Naive thymus-derived CD8-positive, alpha-beta T cell (primary cell): ENCODE data around the gene PIP5K1B. TPM values are rescaled to one million over a fixed set of nuclear protein-coding genes. Genes with fewer than 3 reads are reported as not detected.

Experiments
- ATAC-seq, 2 donors: fragments of 150-1000 bp; cut with Tn5 transposase in 1 of 2; sonication (Bioruptor Pico), chemical (Tn5 transposase) in 1 of 2; 1 replicate in 1 of 2; 2 replicates in 1 of 2; pipeline ENCODE4 v1.10.0; 2021; ENCODE audit warnings: mild to moderate bottlenecking in 2 of 2, moderate library complexity in 2 of 2
- POLR2A ChIA-PET: fragments of 350-600 bp; sonication (Branson Sonifier 250); formaldehyde crosslinking; loops from one replicate; lab custom pipeline; 2021; ENCODE audit warnings: antibody characterized with exemption; lab: Charles Lee
- DNase-seq, 10 donors: peaks; one replicate each; pipeline versions ENCODE4 v3.0.0 to v3.0.0-alpha.2; 2020 to 2022
- H3K27ac Mint-ChIP-seq, 10 donors: one replicate each; pipeline ENCODE4 v1.8.0; 2020 to 2022; ENCODE audit warnings: mild to moderate bottlenecking in 10 of 10, mixed read lengths in 10 of 10, moderate library complexity in 4 of 10, inconsistent platforms in 1 of 10
- H3K27me3 Mint-ChIP-seq, 5 donors: one replicate each; pipeline ENCODE4 v1.8.0; 2021 to 2022; ENCODE audit warnings: mixed read lengths in 5 of 5
- H3K36me3 Mint-ChIP-seq, 3 donors: one replicate each; pipeline ENCODE4 v1.8.0; 2020 to 2022; ENCODE audit warnings: mixed read lengths in 3 of 3, mild to moderate bottlenecking in 2 of 3, inconsistent platforms in 1 of 3
- H3K4me1 Mint-ChIP-seq, 4 donors: one replicate each; pipeline ENCODE4 v1.8.0; 2021 to 2022; ENCODE audit warnings: mixed read lengths in 4 of 4
- H3K4me3 Mint-ChIP-seq, 10 donors: one replicate each; pipeline ENCODE4 v1.8.0; 2020 to 2022; ENCODE audit warnings: mild to moderate bottlenecking in 10 of 10, mixed read lengths in 10 of 10, moderate library complexity in 6 of 10, inconsistent platforms in 1 of 10
- H3K9me3 Mint-ChIP-seq, 9 donors: one replicate each; pipeline ENCODE4 v1.8.0; 2020 to 2022; ENCODE audit warnings: mixed read lengths in 9 of 9, mild to moderate bottlenecking in 3 of 9, inconsistent platforms in 1 of 9, moderate library complexity in 1 of 9
- polyA plus RNA-seq, 3 donors: library from polyadenylated mRNA; unstranded; fragments of 300-500 nt; fragmentation: Illumina TruSeq; gene quantifications; one replicate each; pipeline ENCODE4 v1.2.3, GENCODE V29; 2021
- total RNA-seq, 8 experiments: library from RNA in 2 of 8; stranded (reverse) in 2 of 8; gene quantifications; one replicate each; pipeline ENCODE4 v1.2.3 and lab custom pipeline; 2021 to 2026

Gene PIP5K1B
- total and polyA plus RNA-seq, 5 experiments from 2014 or later, result 0.18 to 1.2 (median 0.47) TPM; not detected in 2

GRCh38 chr9:68791169-68791568 lies 86.1 kb downstream of the PIP5K1B start:
- Mint-ChIP-seq H3K9me3 (no peaks in the 10 kb centered on the region), H3K27ac (no peak overlapping the region), H3K36me3 (peaks cover 0 to 10% (median 8%) of the 10 kb centered on the region in 3 donors), H3K27me3 (no peaks in the 10 kb centered on the region), H3K4me1 (peaks cover 0 to 5% (median 2%) of the 10 kb centered on the region in 4 donors), H3K4me3 (no peak overlapping the region)
- ATAC-seq (no peak), DNase-seq (no peak)
- POLR2A ChIA-PET, result no interaction called here

GRCh38 chr9:68793605-68794343 lies 88.7 kb downstream of the PIP5K1B start:
- H3K36me3 Mint-ChIP-seq, result no peaks in the 10 kb centered on the region
- no peaks in the 10 kb centered on the region for H3K9me3 Mint-ChIP-seq
- H3K4me3 Mint-ChIP-seq, result no peak overlapping the region
- ATAC-seq (no peak), DNase-seq (no peak)
- POLR2A ChIA-PET, result no interaction called here
- H3K4me1 Mint-ChIP-seq, result peaks cover 0 to 14% (median 4%) of the 10 kb centered on the region in 4 donors
- H3K27me3 Mint-ChIP-seq, result peaks cover 0 to 20% (median 1%) of the 10 kb centered on the region in 5 donors
- H3K27ac Mint-ChIP-seq, result no peak overlapping the region

GRCh38 chr9:68794898-68795297 lies 89.9 kb downstream of the PIP5K1B start:
- Mint-ChIP-seq H3K4me1 (peaks cover 0 to 14% (median 4%) of the 10 kb centered on the region in 4 donors), H3K27ac (no peak overlapping the region), H3K36me3 (no peaks in the 10 kb centered on the region), H3K27me3 (peaks cover 0 to 23% (median 3%) of the 10 kb centered on the region in 5 donors), H3K4me3 (no peak overlapping the region), H3K9me3 (no peaks in the 10 kb centered on the region)
- ATAC-seq (no peak), DNase-seq (no peak)
- POLR2A ChIA-PET, result no interaction called here

GRCh38 chr9:68795411-68795810 lies 90.4 kb downstream of the PIP5K1B start:
- DNase-seq (no peak), ATAC-seq (no peak)
- Mint-ChIP-seq H3K27me3 (peaks cover 0 to 23% (median 3%) of the 10 kb centered on the region in 5 donors), H3K4me3 (no peak overlapping the region), H3K4me1 (peaks cover 0 to 14% (median 4%) of the 10 kb centered on the region in 4 donors), H3K27ac (no peak overlapping the region), H3K9me3 (no peaks in the 10 kb centered on the region), H3K36me3 (no peaks in the 10 kb centered on the region)
- POLR2A ChIA-PET, result no interaction called here

- no peak for DNase-seq
- no peak overlapping the region for H3K27ac Mint-ChIP-seq
- H3K27me3 Mint-ChIP-seq, result peaks cover 0 to 23% (median 5%) of the 10 kb centered on the region in 5 donors
- no peak for ATAC-seq
- no peaks in the 10 kb centered on the region for H3K36me3 Mint-ChIP-seq
- H3K9me3 Mint-ChIP-seq, result no peaks in the 10 kb centered on the region
- POLR2A ChIA-PET, result no interaction called here
- H3K4me3 Mint-ChIP-seq, result no peak overlapping the region
- H3K4me1 Mint-ChIP-seq, result peaks cover 0 to 14% (median 4%) of the 10 kb centered on the region in 4 donors
Measured at GRCh38 chr9:68797116-68797515, 92.1 kb downstream of the PIP5K1B start.

- Mint-ChIP-seq H3K4me1 (peaks cover 0 to 14% (median 4%) of the 10 kb centered on the region in 4 donors), H3K27ac (peak overlapping the region in 1 of 10 donors; percentile 1), H3K36me3 (no peaks in the 10 kb centered on the region), H3K27me3 (peaks cover 0 to 23% (median 5%) of the 10 kb centered on the region in 5 donors), H3K9me3 (no peaks in the 10 kb centered on the region), H3K4me3 (no peak overlapping the region)
- POLR2A ChIA-PET, result no interaction called here
- DNase-seq (no peak), ATAC-seq (no peak)
Measured at GRCh38 chr9:68798423-68798822, 93.4 kb downstream of the PIP5K1B start.

GRCh38 chr9:68800836-68801235 lies 95.8 kb downstream of the PIP5K1B start:
- Mint-ChIP-seq H3K4me1 (peaks cover 0 to 17% (median 4%) of the 10 kb centered on the region in 4 donors), H3K36me3 (no peaks in the 10 kb centered on the region)
- POLR2A ChIA-PET, result no interaction called here

GRCh38 chr9:68802525-68803015 lies 97.5 kb downstream of the PIP5K1B start:
- Mint-ChIP-seq H3K27me3 (peaks cover 0 to 10% (median 1%) of the 10 kb centered on the region in 5 donors), H3K4me1 (peaks cover 0 to 19% (median 5%) of the 10 kb centered on the region in 4 donors), H3K27ac (no peak overlapping the region), H3K9me3 (no peaks in the 10 kb centered on the region), H3K4me3 (no peak overlapping the region), H3K36me3 (no peaks in the 10 kb centered on the region)
- DNase-seq, result no peak
- peak; percentile 17 to 27 for ATAC-seq
- POLR2A ChIA-PET, result no interaction called here

More at GRCh38 chr9:68800836-68801235, 95.8 kb downstream of the PIP5K1B start:
- no peaks in the 10 kb centered on the region for H3K9me3 Mint-ChIP-seq
- H3K27me3 Mint-ChIP-seq, result peaks cover 0 to 23% (median 5%) of the 10 kb centered on the region in 5 donors
- H3K27ac Mint-ChIP-seq, result no peak overlapping the region
- ATAC-seq (no peak), DNase-seq (no peak)
- no peak overlapping the region for H3K4me3 Mint-ChIP-seq

- no peaks in the 10 kb centered on the region for H3K36me3 Mint-ChIP-seq
- peak overlapping the region in 1 of 10 donors; percentile 56 for H3K27ac Mint-ChIP-seq
- no peaks in the 10 kb centered on the region for H3K9me3 Mint-ChIP-seq
- H3K4me3 Mint-ChIP-seq, result no peak overlapping the region
- H3K27me3 Mint-ChIP-seq, result peaks cover 0 to 2% (median 0%) of the 10 kb centered on the region in 5 donors
- ATAC-seq (no peak), DNase-seq (no peak)
- POLR2A ChIA-PET, result interaction anchor here (1.0 kb wide), 1 partner anchor 232 kb away, joined by 4 read pairs; no protein-coding TSS in a partner anchor
- peaks cover 0 to 11% (median under 1%) of the 10 kb centered on the region in 4 donors for H3K4me1 Mint-ChIP-seq
Measured at GRCh38 chr9:68804911-68805889, 100.2 kb downstream of the PIP5K1B start.

- DNase-seq, result no peak
- no peaks in the 10 kb centered on the region for H3K9me3 Mint-ChIP-seq
- peaks cover 0 to 1% (median under 1%) of the 10 kb centered on the region in 5 donors for H3K27me3 Mint-ChIP-seq
- ATAC-seq, result no peak
- no peak overlapping the region for H3K4me3 Mint-ChIP-seq
- H3K36me3 Mint-ChIP-seq, result no peaks in the 10 kb centered on the region
- POLR2A ChIA-PET, result interaction anchor here (1.0 kb wide), 1 partner anchor 231 kb away, joined by 4 read pairs; no protein-coding TSS in a partner anchor
- peaks cover 0 to 11% (median under 1%) of the 10 kb centered on the region in 4 donors for H3K4me1 Mint-ChIP-seq
- H3K27ac Mint-ChIP-seq, result no peak overlapping the region
Measured at GRCh38 chr9:68805890-68806517, 101.0 kb downstream of the PIP5K1B start.

GRCh38 chr9:68808338-68808890 lies 103.4 kb downstream of the PIP5K1B start:
- Mint-ChIP-seq H3K27me3 (peaks cover 6 to 19% (median 12%) of the 10 kb centered on the region in 5 donors), H3K4me1 (peaks cover 0 to 11% (median 2%) of the 10 kb centered on the region in 4 donors), H3K27ac (no peak overlapping the region), H3K9me3 (no peaks in the 10 kb centered on the region), H3K36me3 (no peaks in the 10 kb centered on the region), H3K4me3 (no peak overlapping the region)
- POLR2A ChIA-PET, result no interaction called here
- ATAC-seq (no peak), DNase-seq (no peak)
